ENCODE results near the gene BPIFB4.
"Not testable (repeated sequence)": the region's sequence is repeated elsewhere in the genome, so short reads cannot be mapped to it uniquely, and the experiment has no call there.

Gene BPIFB4

DNA sequence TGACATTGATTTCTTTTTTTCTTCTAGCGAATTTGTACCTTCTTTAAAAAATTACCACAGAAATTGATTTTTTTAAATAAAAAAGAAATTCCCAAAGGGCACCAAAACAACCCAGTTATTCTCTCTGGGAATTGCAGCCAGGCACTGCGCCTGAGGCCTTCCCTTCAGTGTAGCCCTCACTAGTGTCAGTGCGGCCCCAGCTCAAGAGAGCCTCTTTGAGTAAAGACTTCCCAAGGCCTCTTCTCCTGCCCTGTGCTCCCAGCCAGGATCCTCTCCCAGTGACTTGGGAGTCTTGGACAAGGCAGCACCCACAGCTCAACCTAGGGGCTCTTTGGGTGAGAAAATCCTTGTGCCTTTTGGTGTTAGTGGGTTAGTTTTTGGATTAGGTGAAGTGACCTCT lies 41.5 kb downstream of the BPIFB4 start:
- DNase-seq (ENCODE audit: low spot score): no peak

GRCh38 chr20:33122297-33122696 lies 42.9 kb downstream of the BPIFB4 start:
- not testable (repeated sequence) for DNase-seq (ENCODE audit: low spot score)

GRCh38 chr20:33124261-33124660 lies 44.8 kb downstream of the BPIFB4 start:
- no peak for DNase-seq (ENCODE audit: low spot score)

- DNase-seq (ENCODE audit: low spot score): no peak
Measured at GRCh38 chr20:33124994-33125393, 45.6 kb downstream of the BPIFB4 start.

GRCh38 chr20:33125983-33126382 lies 46.5 kb downstream of the BPIFB4 start:
- DNase-seq (ENCODE audit: low spot score): no peak

DNA sequence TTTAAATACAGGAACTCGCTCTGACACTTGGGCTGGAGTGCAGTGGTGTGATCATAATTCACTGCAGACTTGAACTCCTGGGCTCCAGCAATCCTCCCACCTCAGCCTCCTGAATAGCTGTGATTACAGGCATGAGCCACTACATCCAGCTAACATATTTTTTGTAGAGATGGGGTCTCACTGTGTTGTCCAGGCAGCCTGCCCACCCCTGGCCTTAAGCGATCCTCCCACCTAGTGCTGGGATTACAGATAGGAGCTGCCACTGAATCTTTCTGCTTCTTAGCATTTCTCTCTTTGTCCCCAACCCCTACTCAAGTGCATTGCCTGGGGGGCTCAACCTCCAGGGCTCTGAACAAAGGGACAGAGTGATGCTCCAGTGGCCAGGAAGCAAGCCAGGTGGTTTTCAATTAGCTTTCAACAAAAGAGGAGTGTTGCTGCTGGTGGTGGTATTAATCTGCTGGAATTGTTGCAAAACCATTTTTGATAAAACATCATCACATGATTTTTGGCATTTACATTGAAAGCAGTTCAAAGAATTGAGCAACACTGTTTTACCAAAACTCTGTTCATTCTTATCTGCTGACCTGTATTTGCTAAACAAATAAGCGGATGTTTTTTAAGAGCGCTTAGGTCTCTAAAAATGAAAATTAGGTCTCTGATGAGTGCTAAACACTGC lies 48.1 kb downstream of the BPIFB4 start:
- no peak for DNase-seq (ENCODE audit: low spot score)

DNA sequence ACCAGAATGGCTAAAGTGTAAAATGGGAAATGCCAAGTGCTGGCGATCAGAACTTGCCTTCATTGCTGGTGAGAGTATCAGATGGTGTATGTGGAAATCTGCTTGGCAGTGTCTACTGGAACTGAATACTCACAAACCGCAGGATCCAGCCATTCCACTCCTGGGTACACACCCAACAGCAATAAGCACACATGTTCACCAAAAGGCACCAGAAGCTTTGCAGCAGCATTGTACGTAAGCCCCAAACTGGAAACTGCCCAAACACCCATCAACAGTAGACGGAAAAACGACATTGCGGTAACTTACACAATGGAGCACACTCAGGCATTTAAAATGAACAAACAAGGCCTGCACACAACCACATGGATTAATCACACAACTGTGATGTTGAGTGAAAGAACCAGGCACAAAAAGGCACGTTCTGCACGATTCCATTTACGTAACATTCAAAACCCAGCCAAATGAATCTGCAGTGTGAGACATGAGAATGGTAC lies 51.2 kb downstream of the BPIFB4 start:
- DNase-seq (ENCODE audit: low spot score): no peak

- DNase-seq (ENCODE audit: low spot score): no peak
Measured at GRCh38 chr20:33131949-33132473, 52.6 kb downstream of the BPIFB4 start.

- DNase-seq (ENCODE audit: low spot score): no peak
Measured at GRCh38 chr20:33132513-33133372, 53.3 kb downstream of the BPIFB4 start.

DNA sequence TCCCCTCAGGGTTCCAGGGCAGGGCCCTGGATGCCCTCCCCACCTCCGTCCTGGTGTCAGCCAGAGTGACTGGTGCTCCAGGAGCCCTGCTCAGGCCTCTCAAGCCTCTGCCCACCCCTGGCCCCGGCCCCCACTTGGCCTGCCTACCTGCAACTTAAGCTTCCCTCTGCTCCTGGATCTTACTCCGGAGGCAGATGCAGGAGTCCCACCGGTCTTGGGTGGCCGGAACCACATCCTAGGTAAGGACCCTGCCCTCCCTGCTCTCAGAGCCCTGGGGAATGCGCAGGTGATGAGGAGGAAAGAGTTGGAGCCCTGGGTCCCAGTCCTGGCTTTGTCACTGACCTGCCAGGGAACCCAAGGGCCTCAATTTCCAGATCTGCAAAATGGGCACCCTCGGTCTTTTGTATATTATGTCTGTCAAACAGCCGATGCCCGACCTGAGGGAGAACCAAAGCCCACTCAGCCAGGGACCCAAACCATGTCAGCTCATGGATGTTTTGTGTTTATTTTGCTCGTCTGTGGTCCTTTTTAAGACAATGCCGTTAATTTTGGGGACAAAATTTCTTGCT lies 54.0 kb downstream of the BPIFB4 start:
- DNase-seq (ENCODE audit: low spot score): no peak

DNA sequence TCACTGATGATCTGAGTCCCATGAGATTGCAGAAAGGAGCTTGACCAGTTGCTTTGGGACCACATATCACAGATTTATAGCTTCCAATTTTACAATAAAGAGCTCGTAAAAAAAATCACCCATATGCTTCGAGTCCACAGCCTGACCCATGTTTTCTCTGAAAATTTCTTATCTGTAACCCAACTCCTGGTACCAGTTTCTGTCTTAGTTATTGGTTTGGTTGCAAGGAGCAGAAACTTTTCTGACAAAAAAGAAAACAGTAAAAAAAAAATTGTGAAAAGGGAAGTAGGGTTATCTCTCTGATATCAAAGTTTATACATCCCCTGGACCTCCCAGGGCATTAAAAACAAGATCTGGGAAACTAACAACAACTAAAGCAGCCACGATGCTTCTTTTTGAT lies 57.8 kb downstream of the BPIFB4 start:
- DNase-seq (ENCODE audit: low spot score): no peak

DNA sequence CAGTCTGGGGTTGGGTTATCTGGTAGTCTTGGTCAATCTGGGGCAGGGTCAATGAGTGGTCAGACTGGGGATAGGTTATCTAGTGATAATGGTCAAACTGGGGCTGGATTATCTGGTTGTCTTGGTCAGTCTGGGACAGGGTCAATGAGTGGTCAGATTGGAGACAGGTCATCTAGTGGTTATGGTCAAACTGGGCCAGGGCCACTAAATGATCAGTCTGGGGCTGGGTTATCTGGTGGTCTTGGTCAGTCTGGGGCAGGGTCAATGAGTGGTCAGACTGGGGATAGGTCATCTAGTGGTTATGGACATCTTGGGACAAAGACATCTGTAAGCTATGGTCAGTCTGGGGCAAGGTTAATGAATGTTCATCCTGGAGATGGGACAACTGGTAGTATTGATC lies 60.0 kb downstream of the BPIFB4 start:
- no peak for DNase-seq (ENCODE audit: low spot score)

- DNase-seq (ENCODE audit: low spot score): no peak
Measured at GRCh38 chr20:33145521-33145920, 66.1 kb downstream of the BPIFB4 start.

DNA sequence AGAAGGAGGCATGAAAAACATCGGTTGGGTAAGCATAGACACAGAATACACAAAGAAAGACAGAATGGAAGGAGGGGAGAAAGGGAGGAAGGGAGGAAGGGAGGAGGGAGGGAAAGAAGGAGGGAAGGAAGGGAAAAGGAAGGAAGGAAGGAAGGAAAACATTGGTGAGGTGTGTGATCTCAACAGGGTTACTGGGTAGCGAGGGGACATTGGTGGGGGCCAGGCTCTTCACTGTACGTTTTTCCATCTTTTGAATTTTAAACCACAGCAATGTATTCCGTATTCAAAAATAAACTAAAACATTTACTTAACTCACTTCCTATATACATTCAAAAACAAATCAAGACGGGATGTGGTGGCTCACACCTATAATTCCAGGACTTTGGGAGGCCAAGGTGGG lies 67.9 kb downstream of the BPIFB4 start:
- DNase-seq (ENCODE audit: low spot score): no peak

- DNase-seq (ENCODE audit: low spot score): no peak
Measured at GRCh38 chr20:33148040-33148439, 68.6 kb downstream of the BPIFB4 start.

- no peak for DNase-seq (ENCODE audit: low spot score)
Measured at GRCh38 chr20:33154252-33154651, 74.8 kb downstream of the BPIFB4 start.

DNA sequence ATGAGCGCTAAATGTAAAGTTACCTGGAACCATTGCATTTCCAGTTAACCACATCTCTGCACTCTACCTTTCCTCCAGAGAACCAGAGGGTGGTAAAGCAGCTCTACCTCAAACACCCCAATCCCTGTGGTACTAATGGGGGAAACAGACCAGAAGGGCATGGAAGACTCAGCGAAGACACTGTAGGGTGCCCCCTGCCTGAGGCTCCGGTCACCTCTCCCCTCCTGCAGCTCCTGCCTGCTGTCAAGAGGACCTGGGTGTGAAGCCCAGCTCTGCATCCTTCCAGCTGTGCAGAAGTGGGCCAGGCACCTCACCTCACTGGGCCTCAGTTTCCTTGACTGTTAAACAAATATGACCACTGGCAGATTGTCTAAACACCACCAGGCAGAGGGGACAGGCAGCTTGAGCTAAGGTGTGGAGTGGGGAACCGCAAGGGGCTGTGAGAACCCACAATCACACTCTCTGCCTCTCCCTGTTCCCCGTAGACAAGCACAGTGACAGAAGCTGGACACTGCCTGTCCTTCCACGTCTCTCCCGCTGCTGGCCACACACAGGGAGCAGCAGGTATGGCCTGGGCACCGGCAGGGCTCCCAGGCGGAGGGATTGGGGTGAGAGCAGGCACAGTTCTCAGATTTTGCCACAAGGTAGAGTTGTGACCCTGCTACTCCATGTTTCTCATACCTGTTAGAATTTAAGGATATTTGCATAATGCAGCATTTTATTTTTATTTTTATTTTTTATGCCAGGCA lies 79.4 kb downstream of the BPIFB4 start:
- no peak for DNase-seq (ENCODE audit: low spot score)

- DNase-seq (ENCODE audit: low spot score): no peak
Measured at GRCh38 chr20:33159713-33160112, 80.3 kb downstream of the BPIFB4 start.

GRCh38 chr20:33160681-33161080 lies 81.2 kb downstream of the BPIFB4 start:
- no peak for DNase-seq (ENCODE audit: low spot score)

All from hematopoietic multipotent progenitor cell treated with erythropoietin and hydrocortisone succinate and interleukin-3 and kit ligand, for 15 days (in vitro differentiated cells).